Stimulated activated CD8-positive, alpha-beta memory T cell treated with anti-CD3 and anti-CD28 coated beads, Interleukin-2, amount 100 ng/mL, for 48 hours (primary cell): ENCODE data around the gene PROM1.

Experiments used
- DNase-seq, 2 donors: peaks; one replicate each; pipeline ENCODE4 v3.0.0-alpha.2; 2020; ENCODE audit warnings: low read depth in 2 of 2

The PROM1 gene

DNA sequence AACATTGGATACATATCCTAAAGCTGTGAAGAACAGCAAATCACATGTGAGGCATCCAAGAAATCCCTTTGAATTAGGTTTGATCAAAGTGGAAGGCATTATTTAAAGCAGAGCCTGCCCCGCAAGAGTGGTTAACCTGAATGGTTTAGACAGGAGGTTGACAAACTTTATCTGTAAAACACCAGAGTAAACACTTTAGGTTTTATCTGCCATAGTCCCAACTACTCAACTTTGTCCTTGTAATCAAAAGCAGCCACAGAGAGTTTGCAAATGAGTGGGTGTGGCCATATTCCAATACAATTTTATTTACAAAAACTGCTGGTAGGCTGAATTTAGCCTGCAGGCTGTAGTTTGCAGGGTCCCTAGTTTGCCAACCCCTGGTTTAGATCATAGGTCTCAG, 95.6 kb downstream of the PROM1 start:
- DNase-seq, result no peak

DNA sequence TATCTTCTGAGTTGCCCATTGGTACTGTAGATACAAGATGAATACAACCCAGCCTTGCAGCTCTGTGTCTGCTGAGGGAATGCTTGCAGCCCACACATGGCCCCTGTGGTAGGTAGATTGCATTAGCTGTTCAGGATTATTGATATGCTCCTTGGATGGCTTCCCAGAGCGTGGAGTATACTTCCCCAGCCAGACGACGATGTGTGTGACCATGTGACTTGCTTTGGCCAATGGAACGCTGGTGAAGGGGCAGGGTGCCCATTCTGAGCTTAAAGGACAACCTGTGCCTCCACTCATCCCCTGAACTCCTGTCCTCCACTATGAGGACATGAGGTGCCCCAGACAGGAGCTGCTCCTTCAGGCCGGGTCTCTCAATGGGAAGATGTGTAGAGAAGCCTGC, 96.9 kb downstream of the PROM1 start:
- no peak for DNase-seq

DNA sequence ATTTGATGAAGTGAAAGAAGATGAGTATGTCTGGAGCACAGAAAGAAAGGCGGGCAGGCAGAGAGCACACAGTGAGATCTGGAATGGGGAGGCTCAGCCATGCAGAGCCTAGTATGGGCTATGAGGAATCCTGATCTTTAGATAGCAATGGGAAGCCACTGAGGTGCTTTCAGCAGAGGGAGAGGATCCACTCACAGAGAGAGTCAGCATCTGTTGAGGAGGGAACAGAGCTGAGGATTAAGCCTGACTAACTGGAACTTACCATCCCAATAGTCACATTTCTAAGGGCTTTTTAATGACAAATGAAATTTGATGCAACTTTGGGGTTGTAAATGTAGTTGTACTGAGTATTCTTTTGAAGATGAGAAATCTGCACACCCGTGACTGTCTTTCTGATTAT, 100.2 kb downstream of the PROM1 start:
- no peak for DNase-seq

DNA sequence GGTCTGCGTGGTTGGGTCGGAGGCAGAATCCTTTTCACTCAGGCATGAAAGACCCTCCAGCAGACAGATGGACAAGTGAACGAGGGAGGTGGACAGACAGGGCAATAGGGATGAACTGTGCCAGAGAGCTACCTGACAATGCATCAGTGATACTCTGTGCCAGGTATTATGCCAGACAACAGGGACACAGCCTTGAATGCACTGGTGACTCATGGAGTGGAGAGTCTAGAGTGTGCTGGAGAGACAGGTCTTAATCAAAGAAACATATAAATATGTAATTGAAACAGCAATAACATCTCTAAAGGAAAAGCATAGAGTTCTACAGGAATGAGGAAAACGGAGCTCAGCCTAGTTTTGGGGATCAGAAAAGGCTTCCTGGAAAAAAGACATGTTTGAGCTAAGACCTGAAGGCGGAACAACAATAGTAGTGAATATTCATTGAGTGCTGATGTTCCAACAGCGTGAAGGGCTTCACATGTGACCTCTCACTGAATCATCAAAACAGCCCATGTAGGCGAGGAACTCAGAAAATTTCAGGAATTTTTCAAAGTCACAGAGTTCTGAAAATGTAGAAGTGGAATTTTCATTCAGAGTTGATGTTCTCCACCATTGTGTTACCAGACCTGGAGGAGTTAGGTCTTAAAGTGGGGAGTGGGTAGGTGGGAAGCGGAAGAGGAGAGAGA, 100.8 kb downstream of the PROM1 start:
- DNase-seq, result no peak

DNA sequence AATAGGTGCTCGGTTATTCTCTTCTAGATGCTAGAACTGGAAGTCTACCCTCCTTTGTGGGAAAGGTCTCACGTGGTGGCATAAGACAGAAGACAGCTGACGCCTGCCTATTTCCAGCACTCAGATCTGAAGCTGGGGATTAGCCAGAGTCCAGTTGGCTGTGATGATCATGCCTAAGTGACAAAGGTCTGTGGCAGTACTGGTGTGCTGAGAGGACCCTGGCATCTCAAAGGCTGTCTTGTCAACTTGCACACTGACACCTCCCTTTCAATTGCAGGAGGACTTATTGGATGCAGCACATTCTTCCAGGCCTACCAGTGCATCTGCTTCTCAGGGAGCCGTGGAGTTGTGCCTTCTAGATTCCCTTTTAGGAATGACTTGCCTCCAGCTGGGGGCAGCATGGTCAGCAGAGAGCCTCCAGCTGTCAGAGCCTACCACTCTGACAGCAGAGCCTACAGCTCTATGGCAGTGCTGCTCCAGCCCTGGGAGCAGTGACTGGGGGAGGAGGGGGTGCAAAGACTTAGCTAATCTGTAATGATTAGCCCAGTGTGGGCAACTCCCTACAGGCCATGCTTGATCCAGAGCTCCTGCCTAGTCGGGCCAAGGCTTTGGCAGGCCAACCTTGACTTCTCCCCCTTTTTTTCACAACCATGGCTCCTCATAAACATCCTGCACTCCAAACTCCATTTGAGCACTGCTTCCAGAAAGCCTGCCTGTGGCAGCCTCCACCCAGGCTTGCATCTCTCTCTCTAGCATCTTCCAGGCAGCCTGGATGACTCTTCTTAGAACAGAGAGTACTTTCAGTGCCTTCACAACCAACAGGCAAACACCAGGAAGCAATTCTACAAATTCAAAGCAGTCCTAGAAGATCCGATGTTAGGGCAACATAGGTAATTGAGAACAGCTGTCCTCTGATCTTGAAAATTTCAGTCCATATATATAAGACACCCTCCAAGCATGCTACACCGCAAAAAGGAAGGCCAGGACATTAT, 107.1 kb downstream of the PROM1 start:
- DNase-seq, result no peak

DNA sequence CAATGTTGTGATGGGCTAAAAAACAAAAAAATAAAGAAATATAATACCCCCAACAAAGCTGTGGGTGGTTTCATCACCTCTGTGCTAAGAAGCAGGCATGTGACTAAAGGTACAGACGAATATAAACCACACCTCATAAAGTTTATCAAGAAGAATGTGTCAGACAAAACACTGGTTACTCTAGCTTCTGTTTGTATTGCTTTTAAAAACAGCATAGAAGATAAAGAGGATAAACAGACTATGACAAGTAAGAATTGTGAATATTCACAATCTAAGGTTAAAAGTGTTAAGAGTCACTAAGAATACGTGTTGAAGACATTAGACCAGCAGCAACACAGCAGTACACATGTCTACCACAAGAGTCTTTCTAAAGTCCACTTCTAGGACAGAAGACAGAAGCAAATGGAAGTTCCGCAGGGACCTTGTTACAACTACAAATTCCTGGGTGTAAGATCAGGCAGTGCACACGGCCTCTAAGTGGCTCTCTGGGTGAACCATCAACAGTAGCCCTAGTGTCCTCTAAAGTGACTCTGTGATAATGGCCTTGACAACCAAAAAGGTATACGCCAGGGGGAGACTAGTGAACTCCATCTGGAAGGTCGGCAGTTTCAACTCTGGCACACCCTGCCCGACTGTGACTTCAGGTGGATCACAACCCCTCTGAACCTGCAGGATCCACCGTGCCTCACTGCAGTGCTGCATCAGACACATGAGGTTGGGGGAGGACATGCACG, 112.6 kb downstream of the PROM1 start:
- no peak for DNase-seq

DNA sequence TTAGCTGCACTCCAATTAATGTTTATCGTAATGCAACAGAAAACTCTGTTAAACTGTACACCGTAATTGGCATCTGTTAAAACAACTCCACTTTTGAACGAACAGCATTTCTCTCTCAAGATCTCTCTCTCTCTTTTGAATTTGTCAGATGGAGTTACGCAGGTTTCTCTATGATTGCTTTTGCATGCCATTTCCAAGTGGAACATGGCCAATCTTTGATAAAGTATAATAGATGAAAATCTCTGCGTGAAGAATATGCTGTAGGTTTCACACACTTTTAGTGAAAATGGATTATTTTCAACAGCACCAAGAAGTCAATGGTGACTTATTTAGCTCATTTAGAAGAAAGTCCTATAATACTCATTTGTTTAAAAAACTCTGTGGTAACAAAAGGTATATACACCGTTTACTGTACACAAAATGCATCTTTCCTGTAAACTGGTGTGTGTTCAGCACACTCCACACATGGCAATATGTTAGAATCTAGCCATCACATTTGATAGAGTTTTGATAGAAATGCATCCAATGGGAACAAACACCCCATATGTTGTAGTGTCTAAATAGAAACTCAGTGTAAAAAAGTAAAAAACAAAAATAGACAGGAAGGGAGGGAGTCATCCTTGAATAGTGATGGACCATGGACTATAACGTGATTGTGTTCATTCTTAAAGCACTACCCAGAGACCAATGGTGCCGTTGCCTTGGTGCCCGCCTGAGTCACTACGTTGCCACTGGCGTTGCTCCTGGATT, 115.1 kb downstream of the PROM1 start:
- no peak for DNase-seq

DNA sequence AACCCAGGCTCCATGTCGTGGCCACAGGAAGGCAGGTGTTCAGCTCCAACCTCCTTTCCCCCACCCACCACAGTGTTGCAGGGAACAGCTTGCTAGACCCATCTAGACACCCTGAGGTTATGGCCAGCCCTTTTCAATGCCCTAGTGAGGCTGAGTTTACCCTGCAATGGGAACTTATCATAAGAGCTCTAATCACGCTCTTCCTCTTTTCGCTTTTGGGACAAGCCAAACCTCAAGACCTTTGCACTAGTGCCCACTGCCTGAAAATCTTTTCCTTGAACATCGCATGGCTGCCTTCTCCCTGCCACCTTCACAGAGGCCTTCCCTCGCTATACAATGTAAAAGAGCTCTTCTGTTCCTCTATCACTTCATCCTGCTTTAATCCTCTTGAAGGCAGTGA, 118.5 kb downstream of the PROM1 start:
- DNase-seq, result no peak

DNA sequence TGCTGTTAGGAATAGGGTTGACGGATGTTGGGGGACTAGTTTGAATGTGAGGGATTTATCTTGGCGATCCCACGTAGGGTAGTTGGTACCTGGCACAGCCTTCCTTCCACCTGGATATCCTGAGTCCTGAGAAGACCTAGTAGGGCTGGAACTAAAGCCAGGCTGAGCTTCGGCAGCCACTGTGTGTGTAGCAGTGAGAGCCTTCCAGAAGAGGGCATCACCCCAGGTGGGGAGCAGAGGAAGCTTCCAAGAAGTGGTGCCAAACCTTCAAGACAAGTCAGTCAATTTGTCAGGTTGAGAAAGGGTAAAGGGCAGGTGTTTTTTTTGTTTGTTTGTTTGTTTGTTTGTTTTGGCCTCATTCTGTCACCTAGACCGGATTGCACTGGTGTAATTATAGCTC, 119.7 kb downstream of the PROM1 start:
- no peak for DNase-seq

DNA sequence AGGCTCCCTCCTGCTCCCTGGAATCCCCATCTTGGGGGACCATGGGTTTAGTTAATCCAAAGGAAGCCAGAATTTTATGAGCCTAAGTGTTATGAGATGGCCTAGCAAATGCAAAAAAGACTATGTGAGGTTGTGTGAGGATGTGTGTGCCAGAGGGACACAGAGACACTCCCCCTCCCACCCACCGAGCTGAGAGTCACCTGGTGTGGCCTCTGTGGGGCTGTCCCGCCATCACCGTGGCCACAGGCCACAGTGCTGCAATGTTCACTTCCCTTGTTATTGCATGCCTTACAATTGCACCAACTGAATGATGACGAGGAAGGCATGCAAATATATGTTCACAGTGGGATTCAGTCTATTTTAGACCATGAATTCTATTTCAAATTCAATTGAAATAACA, 120.2 kb downstream of the PROM1 start:
- peak; percentile 58 to 62 for DNase-seq

DNA sequence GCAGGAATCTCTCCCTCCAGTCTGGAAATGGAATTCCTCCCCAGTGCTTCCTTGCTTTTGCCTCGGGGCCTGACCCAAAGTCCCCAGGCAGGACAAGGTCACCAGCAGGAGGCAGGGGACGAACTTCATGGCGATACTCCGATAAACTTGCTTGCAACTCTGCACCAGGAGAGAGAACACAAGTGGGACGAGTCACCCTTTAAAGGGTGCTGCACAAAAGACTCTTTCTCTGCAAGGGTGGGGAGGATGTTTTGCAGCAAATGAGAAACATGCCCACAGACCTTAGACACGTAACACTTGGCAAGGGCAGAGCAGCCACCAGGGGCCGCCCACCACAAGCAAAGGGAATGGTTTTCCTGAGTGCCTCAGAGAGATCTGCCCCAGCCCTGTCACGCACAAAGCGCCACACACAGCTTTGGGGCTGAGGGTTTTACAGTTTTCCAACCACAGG, 120.8 kb downstream of the PROM1 start, which contains the start of gene FGFBP2:
Gene FGFBP2, minus strand, starts transcription at position 175 of the 451 bp plus-strand sequence. Its CDS starts 46 bp downstream, at position 129.
- peak; percentile 57 to 60 for DNase-seq

DNA sequence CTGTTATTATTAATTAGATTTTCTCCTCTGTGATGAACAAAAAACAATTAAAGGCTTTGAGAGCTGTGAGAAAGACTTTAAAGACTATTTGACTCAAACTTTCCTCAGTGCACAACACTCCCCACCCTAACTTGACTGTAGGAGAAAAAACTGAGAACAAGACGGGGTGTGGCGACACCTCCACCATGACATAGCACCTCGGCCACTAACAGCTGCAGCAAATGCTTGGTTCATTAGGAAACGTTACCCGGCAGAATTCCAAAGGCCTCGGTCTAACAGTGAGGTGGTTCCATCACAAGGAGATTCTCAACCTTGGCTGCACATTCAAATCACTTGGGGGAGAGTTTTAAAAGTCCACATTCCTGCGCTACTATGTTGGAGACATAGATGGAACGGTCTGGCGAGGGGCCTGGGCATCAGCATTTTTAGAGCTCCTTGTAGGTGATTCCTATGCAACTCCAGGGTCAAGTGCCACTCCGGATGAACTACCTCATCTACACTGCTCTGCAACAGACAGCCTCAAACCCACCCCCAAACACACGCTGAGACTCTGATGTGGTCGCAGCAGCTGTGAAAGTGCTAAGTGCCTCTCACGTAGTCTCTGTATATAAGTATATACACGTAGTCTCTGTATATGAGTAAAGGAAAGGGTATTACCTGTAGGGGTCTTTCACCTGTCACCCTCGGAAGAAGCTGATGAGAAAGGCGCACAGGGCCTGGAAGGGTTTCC, 121.9 kb downstream of the PROM1 start:
- DNase-seq, result no peak

DNA sequence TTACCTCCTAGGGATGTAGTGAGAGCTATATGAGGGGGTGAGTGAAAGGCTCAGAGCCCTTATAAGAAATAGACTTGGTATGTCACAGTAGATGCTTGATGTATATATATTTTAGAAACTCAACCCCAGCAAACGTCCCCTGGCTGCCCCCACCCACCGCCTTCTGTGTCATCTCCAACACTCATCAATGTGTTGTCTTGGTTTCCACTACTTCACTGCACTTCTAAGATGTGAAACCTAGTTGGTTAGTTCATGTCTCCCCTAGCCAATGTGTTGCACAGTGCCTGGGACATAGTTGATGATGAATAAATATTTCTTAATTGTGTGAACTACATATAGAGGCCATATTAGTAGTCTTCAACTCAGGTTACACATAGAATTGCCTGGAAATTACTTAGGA, 125.3 kb downstream of the PROM1 start:
- no peak for DNase-seq

DNA sequence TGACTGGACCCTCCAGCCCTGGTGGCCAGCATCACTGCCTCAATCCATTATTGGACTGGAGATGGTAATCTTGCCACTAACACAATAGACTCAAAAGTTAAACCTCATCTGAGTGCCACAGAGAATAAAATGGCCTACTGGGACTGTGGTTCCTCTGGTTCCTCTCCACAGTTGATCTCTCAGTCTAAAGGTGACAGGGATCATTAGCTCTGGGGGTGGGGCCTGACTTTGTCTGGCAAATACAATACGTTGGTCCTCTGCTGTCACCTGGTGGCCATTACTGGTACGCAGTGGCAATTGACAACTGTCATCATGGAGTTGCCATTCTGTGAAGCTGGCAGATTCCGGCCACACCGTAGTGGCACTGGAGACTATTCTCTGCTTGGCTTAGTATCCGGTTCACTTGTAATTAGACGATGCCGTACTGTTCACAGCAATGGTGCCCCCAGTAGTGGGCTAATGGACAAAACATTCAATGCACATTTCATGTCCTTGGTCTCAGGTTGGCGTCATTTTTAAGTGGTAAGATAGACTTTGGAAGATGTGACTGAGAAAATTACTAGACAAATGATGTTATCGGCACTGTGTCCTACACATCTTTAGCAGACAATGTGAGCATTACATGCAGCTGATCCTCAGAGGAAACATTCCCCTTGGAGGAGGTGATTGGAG, 127.5 kb downstream of the PROM1 start:
- DNase-seq, result peak; percentile 64 to 78

DNA sequence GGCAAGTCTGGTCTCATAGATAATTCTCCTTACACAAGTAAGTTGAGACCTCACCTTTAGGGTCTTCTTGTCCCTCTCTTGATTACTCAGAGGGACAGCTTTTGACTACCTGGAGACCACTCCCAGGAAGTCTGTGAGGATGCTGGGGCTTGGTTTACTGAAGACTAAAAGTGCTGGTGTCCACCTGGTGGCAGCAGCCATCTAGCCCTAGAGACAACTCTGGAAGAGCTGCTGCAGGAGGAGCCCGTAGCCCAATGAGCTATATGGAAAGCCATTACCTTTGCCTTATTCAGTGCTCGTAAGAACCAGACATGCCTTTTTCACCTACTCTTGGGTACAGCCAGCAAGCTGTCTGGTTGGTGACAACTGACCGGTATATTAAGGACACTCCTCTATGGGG, 128.2 kb downstream of the PROM1 start:
- no peak for DNase-seq

DNA sequence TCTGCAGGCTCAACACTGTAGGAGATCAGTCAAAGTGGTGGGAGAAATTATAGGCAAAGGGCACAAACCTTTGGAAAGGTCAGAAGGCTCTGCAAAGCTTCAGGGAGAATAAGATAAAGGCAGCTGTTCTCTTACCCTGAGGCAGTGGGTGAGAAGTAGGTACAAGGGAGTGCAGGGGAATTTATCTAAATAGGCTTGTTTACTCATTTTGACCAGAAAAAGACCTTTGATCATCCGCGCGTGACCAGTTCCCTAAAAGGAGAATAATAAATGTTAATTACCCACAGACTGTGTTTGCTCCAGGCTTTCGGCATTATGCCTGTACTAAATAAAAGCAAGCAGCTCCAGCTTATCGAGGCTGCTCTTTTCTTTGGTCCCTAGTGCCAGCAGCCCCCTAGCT, 130.2 kb downstream of the PROM1 start:
- DNase-seq, result no peak

DNA sequence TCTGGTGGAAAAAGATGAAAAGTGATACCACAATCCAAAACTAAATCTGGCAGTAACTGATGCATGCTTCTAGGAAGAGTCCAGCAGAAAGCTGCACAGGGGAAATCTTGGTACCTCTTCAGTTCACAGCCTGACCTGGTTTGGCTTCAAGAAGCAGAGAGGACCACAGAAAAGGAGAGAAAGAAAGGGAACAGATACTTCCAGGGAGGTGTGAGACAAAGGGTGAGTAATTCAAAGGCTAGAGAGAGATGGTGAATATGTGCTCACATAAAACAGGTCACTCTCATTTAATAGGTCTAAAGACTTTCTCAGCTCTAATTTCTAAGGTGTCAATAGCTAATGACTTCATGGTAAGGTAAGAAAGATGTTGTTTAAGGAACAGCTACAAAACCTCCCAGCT, 132.0 kb downstream of the PROM1 start:
- no peak for DNase-seq

DNA sequence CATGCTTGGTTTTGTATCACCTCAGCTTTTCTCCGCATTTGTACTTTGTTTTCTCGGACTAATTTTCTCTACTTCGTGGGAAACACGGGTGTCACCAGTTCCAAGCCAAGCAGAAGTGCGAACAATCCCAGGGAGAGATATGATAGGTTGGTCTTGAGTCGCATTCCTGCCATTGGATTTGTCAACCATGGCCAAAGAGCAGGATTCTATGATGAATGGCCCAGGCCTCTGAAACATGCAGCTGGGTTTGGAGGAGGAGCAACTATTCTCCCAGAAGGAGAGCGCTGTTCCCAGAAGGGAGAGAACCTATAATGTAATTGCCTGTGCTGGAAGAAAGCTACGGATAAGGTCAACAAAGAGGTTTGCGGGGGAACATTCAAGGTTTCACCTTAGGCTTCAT, 135.0 kb downstream of the PROM1 start:
- no peak for DNase-seq

DNA sequence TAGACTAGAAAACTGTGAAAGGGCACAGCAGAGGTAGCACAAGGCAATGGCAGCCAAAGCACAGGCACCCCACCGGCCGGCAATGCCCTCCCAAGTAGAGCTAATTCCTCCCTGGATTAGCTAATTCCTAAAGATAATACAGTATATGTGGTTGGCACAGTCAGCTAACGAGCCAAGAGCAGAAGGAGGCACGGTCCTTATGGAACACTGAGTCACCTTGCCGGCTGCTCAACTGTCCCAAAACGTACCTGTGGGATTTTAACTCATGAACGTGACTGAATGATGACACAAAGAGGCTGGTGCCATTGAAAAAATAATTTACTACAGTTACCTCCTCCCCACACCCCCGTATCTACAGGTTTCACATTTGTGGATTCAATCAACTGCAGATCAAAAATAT, 136.1 kb downstream of the PROM1 start:
- no peak for DNase-seq

DNA sequence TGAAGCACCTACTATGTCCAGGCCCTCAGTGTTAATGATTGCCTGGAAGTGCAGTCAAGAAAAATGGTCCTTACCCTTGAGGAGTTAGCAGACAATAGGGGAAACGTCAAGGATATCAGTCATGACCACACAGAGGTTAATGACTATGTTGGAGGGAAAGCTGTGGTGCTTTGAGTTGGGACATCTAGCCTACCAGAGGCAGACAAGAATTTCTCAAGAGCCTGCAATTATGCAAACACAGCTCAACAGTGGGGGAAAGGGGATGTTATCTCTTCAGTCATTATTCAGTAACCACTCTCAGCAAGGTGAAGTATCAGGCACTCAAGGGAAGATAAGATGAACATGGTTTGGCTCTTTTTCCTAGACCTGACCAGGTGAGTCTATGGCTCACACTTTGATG, 138.3 kb downstream of the PROM1 start:
- DNase-seq, result no peak
